HL-60 (cell line): ENCODE data around the gene GNGT2.

Source experiments
- CTCF ChIP-seq: IDR thresholded peaks from one replicate; pipeline ENCODE4 v1.5.1; 2011; ENCODE audit warnings: low read length, control low read depth, inconsistent platforms; ENCODE audit not compliant: insufficient read depth
- GABPA ChIP-seq: IDR thresholded peaks from 2 replicates; pipeline ENCODE4 v1.6.1; 2012; ENCODE audit warnings: low read depth
- REST ChIP-seq: IDR thresholded peaks from 2 replicates; pipeline ENCODE4 v1.6.1; 2012; ENCODE audit warnings: low read depth; ENCODE audit not compliant: insufficient replicate concordance
- SPI1 ChIP-seq: IDR thresholded peaks from 2 replicates; pipeline ENCODE4 v1.6.1; 2012; ENCODE audit warnings: low read depth, mild to moderate bottlenecking, borderline replicate concordance

GRCh38 chr17:49191917-49192741, 18.2 kb downstream of the GNGT2 start:
- TF ChIP-seq REST, result peak; percentile 59
- TF ChIP-seq CTCF, result no peak
- peak; percentile 27; the same call in 1 of the 2 replicates for TF ChIP-seq SPI1
- TF ChIP-seq GABPA, result peak; percentile 52; the same call in 1 of the 2 replicates
